Ishikawa (cell line): Measurements from ENCODE around the gene ZFX.

Source experiments
- CEBPB ChIP-seq: IDR thresholded peaks from 2 replicates; pipeline ENCODE4 v1.6.1; 2012
- CREB1 ChIP-seq: IDR thresholded peaks from 2 replicates; pipeline ENCODE4 v1.6.1; 2012; ENCODE audit warnings: low read depth
- EGR1 ChIP-seq: IDR thresholded peaks from 2 replicates; pipeline ENCODE4 v1.6.1; 2012
- EP300 ChIP-seq: IDR thresholded peaks from 2 replicates; pipeline ENCODE4 v1.6.1; 2012; ENCODE audit warnings: borderline replicate concordance
- FOXM1 ChIP-seq: IDR thresholded peaks from 2 replicates; pipeline ENCODE4 v1.6.1; 2012; ENCODE audit warnings: low read depth, borderline replicate concordance
- MAX ChIP-seq: IDR thresholded peaks from 2 replicates; pipeline ENCODE4 v1.6.1; 2012
- RAD21 ChIP-seq: IDR thresholded peaks from 2 replicates; pipeline ENCODE4 v1.6.1; 2012; ENCODE audit warnings: low read depth
- REST ChIP-seq: IDR thresholded peaks from 2 replicates; pipeline ENCODE4 v1.6.1; 2012; ENCODE audit warnings: low read depth, mild to moderate bottlenecking
- TAF1 ChIP-seq: IDR thresholded peaks from 2 replicates; pipeline ENCODE4 v1.6.1; 2012; ENCODE audit warnings: low read depth, mild to moderate bottlenecking
- TCF12 ChIP-seq: IDR thresholded peaks from 2 replicates; pipeline ENCODE4 v1.6.1; 2012; ENCODE audit warnings: low read depth
- TEAD4 ChIP-seq: IDR thresholded peaks from 2 replicates; pipeline ENCODE4 v1.6.1; 2012
- YY1 ChIP-seq: IDR thresholded peaks from 2 replicates; pipeline ENCODE4 v1.6.1; 2012; ENCODE audit warnings: low read depth

- no peak for TF ChIP-seq REST
- no peak for TF ChIP-seq MAX
- no peak for TF ChIP-seq EP300
- no peak for TF ChIP-seq EGR1
- no peak for TF ChIP-seq TAF1
- TF ChIP-seq FOXM1: no peak
- TF ChIP-seq YY1: no peak
- TF ChIP-seq CEBPB: no peak
- TF ChIP-seq RAD21: peak; percentile 83
- no peak for TF ChIP-seq TCF12
- no peak for TF ChIP-seq CREB1
- TF ChIP-seq TEAD4: no peak
Observed at GRCh38 chrX:24259544-24260240, 110.2 kb downstream of the ZFX start.
